ENCODE results near the gene LRPAP1. TPM values are rescaled to one million over a fixed set of nuclear protein-coding genes. Genes with fewer than 3 reads are reported as not detected.

Gene LRPAP1
- total RNA-seq, 1 experiment from 2014 or later = 171 TPM

DNA sequence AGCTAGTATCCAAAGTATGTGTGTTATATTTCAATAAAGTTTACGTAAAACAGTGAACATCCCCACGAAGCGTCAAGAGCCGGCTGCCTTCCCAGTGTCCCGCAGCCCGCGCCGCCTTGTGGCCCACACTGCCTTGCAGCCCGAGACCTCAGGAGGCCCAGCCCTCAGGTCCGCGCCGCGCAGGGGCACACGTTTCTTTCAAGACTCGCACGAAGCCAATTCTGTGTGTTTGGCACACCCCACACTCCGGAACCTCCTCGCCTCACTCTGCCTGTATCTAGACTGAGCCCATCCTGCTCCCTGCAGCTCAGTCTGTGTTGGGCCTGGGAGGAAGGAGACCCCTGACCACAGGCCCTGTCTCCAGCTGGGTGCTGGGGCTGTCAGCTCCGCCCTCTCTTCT, 5.8 kb downstream of the LRPAP1 start:
- CTCF ChIA-PET = no interaction called here
- no peaks in the 10 kb centered on the region for H3K9me3 ChIP-seq (ENCODE audit: low read depth, low read length, poor library complexity, severe bottlenecking)
- POLR2A ChIA-PET (ENCODE audit: low non-redundant PET) = no interaction called here
- intact Hi-C loops (cut with micrococcal nuclease; ENCODE audit: unreplicated experiment) = no loop called here
- H3K27ac ChIP-seq (ENCODE audit: low read depth, low read length, poor library complexity, severe bottlenecking) = no peak overlapping the region
- peaks cover 28% of the 10 kb centered on the region for H3K36me3 ChIP-seq (ENCODE audit: insufficient read depth, low read length, poor library complexity, severe bottlenecking)
- no peak for TF ChIP-seq EZH2 (IDR thresholded peaks at IDR 0.05; ENCODE audit: borderline replicate concordance, low read depth, low read length, poor library complexity, severe bottlenecking)
- TF ChIP-seq, protein P1, sequence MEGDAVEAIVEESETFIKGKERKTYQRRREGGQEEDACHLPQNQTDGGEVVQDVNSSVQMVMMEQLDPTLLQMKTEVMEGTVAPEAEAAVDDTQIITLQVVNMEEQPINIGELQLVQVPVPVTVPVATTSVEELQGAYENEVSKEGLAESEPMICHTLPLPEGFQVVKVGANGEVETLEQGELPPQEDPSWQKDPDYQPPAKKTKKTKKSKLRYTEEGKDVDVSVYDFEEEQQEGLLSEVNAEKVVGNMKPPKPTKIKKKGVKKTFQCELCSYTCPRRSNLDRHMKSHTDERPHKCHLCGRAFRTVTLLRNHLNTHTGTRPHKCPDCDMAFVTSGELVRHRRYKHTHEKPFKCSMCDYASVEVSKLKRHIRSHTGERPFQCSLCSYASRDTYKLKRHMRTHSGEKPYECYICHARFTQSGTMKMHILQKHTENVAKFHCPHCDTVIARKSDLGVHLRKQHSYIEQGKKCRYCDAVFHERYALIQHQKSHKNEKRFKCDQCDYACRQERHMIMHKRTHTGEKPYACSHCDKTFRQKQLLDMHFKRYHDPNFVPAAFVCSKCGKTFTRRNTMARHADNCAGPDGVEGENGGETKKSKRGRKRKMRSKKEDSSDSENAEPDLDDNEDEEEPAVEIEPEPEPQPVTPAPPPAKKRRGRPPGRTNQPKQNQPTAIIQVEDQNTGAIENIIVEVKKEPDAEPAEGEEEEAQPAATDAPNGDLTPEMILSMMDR (conservative IDR thresholded peaks at IDR 0.05; ENCODE audit: low read depth, low read length) = no peak
- H3K27me3 ChIP-seq (replicated peaks; ENCODE audit: insufficient read depth, low read depth, low read length, poor library complexity) = no peaks in the 10 kb centered on the region
- no TSS peak for BruUV-seq (replicated peaks)
- peaks cover 6% of the 10 kb centered on the region for H3K4me1 ChIP-seq (ENCODE audit: insufficient read depth, low read length, poor library complexity, severe bottlenecking)
- H3K4me3 ChIP-seq (ENCODE audit: low read depth, low read length, poor library complexity, severe bottlenecking) = no peak overlapping the region
- DNase-seq (ENCODE audit: low spot score) = no peak

DNA sequence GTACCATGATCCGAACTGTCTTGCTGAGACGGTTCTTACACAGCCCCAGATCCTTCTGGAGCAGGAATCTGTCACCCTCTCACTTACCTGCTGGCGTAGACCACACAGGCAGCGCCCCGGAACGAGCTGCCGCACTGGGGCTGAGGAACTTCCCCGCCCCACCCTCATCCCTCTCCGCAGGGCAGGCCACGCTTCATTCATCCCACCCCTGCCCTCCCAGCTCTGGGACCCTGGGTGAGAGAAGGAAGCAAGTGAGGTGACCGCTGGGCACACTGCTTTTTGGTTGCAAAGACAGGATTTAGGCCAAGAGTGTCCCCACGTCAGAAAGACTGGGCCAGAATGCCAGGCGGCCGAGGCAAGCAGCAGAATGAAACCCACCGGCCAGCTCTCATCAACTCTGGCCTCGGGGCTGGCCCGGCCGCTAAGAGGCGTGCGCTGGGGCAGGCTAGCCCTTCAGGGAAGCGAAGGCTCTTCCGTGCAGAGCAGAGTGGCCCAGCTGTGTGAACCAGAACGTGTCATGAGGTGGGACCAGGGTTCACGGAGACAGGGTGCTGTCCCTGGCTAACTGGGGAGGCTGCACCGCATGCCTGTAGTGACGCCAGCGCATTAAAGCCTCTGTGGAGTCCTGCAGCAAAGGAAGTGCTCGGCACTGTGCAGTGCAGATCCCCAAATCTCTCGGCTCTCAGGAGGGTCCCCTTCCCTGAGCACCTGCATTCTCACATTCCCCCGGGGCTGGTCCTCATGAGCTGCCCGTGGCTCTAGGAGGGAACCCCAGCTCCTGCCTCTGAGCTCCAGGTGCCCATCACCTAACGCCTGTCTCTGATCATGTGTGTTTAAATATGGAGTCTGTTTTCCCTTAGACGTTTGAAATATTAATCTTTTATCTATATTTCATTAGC, 6.4 kb downstream of the LRPAP1 start:
- ChIA-PET POLR2A (ENCODE audit: low non-redundant PET) (no interaction called here), CTCF (no interaction called here)
- BruUV-seq (replicated peaks) = no TSS peak
- Histone ChIP-seq H3K36me3 (ENCODE audit: insufficient read depth, low read length, poor library complexity, severe bottlenecking) (peaks cover 34% of the 10 kb centered on the region), H3K4me1 (ENCODE audit: insufficient read depth, low read length, poor library complexity, severe bottlenecking) (no peaks in the 10 kb centered on the region), H3K27ac (ENCODE audit: low read depth, low read length, poor library complexity, severe bottlenecking) (no peak overlapping the region), H3K9me3 (ENCODE audit: low read depth, low read length, poor library complexity, severe bottlenecking) (no peaks in the 10 kb centered on the region), H3K4me3 (ENCODE audit: low read depth, low read length, poor library complexity, severe bottlenecking) (no peak overlapping the region), H3K27me3 (replicated peaks; ENCODE audit: insufficient read depth, low read depth, low read length, poor library complexity) (no peaks in the 10 kb centered on the region)
- TF ChIP-seq, protein P1 (conservative IDR thresholded peaks at IDR 0.05; ENCODE audit: low read depth, low read length) = no peak
- no peak for TF ChIP-seq EZH2 (IDR thresholded peaks at IDR 0.05; ENCODE audit: borderline replicate concordance, low read depth, low read length, poor library complexity, severe bottlenecking)
- no peak for DNase-seq (ENCODE audit: low spot score)
- intact Hi-C loops (cut with micrococcal nuclease; ENCODE audit: unreplicated experiment) = no loop called here

DNA sequence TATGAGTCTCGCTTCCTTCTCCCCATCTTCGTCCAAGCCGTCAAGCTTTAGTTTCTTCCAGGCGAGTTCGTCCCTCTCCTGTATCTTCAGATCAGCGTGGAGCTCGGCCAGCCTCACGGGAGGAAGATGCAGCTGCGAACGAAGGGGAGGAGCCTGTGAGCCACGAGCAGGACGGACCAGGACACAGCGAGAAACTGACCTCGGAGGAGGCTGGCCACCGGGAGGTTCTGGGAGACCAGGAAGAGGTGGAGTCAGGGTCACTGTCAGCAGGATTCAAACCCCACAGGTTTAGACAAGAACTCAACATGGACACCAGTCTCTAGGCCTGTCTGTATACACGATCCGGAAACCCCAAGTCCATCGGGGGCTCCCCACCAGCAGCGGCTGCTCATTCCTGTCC, 7.3 kb downstream of the LRPAP1 start:
- no TSS peak for BruUV-seq (replicated peaks)
- Histone ChIP-seq H3K27me3 (replicated peaks; ENCODE audit: insufficient read depth, low read depth, low read length, poor library complexity) (no peaks in the 10 kb centered on the region), H3K4me1 (ENCODE audit: insufficient read depth, low read length, poor library complexity, severe bottlenecking) (no peaks in the 10 kb centered on the region), H3K36me3 (ENCODE audit: insufficient read depth, low read length, poor library complexity, severe bottlenecking) (peaks cover 38% of the 10 kb centered on the region), H3K27ac (ENCODE audit: low read depth, low read length, poor library complexity, severe bottlenecking) (no peak overlapping the region), H3K9me3 (ENCODE audit: low read depth, low read length, poor library complexity, severe bottlenecking) (no peaks in the 10 kb centered on the region), H3K4me3 (ENCODE audit: low read depth, low read length, poor library complexity, severe bottlenecking) (no peak overlapping the region)
- intact Hi-C loops (cut with micrococcal nuclease; ENCODE audit: unreplicated experiment) = no loop called here
- ChIA-PET POLR2A (ENCODE audit: low non-redundant PET) (no interaction called here), CTCF (no interaction called here)
- no peak for DNase-seq (ENCODE audit: low spot score)
- TF ChIP-seq, protein P1 (conservative IDR thresholded peaks at IDR 0.05; ENCODE audit: low read depth, low read length) = no peak
- no peak for TF ChIP-seq EZH2 (IDR thresholded peaks at IDR 0.05; ENCODE audit: borderline replicate concordance, low read depth, low read length, poor library complexity, severe bottlenecking)
